Measurements from ENCODE around the gene USP37. TPM values are rescaled to one million over a fixed set of nuclear protein-coding genes. Genes with fewer than 3 reads are reported as not detected.

The USP37 gene
- total and polyA plus RNA-seq, 2 of the 13 experiments (the other 11 are each of a cell fraction or from before 2014, with no cell fraction given), result 6.5 to 30.6 TPM

GRCh38 chr2:218418717-218419458 is 149.3 kb downstream of the USP37 start, which contains the start of gene VIL1 (continued):
- TF ChIP-seq ZNF407 (CRISPR knock-in tag; IDR thresholded peaks at IDR 0.05; ENCODE audit: not compliant biosample characterization) (peak; percentile 56), MXI1 (IDR thresholded peaks at IDR 0.05; ENCODE audit: borderline replicate concordance, low read depth, low read length) (peak; percentile 26; the same call in 1 of the 3 replicates), NFIC (IDR thresholded peaks at IDR 0.05; ENCODE audit: low read length) (no peak), POLR2AphosphoS5 (IDR thresholded peaks at IDR 0.05; ENCODE audit: low read depth, low read length) (peak; percentile 98), HNF4G (IDR thresholded peaks at IDR 0.05; ENCODE audit: borderline replicate concordance, low read depth, low read length) (peak; percentile 100), HNF4G (CRISPR knock-in tag; IDR thresholded peaks at IDR 0.05; ENCODE audit: borderline replicate concordance, low read depth) (peak; percentile 99), NFKBIZ (CRISPR knock-in tag; IDR thresholded peaks at IDR 0.05) (peak; percentile 25; the same call in 1 of the 2 replicates), ZNF331 (CRISPR knock-in tag; IDR thresholded peaks at IDR 0.05) (peak; percentile 92), ZSCAN30 (CRISPR knock-in tag; IDR thresholded peaks at IDR 0.05) (0 out of 2 replicates have a peak, but pooled peaks have one; percentile 28), TERF1 (CRISPR knock-in tag; IDR thresholded peaks at IDR 0.05) (0 out of 2 replicates have a peak, but pooled peaks have one; percentile 39), ZNF788 (CRISPR knock-in tag; IDR thresholded peaks at IDR 0.05; ENCODE audit: borderline replicate concordance) (peak; percentile 57; the same call in 1 of the 2 replicates), MED8 (CRISPR knock-in tag; IDR thresholded peaks at IDR 0.05; ENCODE audit: insufficient replicate concordance) (peak; percentile 89), SNAI1 (CRISPR knock-in tag; IDR thresholded peaks at IDR 0.05; ENCODE audit: borderline replicate concordance) (peak; percentile 87; the same call in 1 of the 2 replicates), ZNF644 (CRISPR knock-in tag; IDR thresholded peaks at IDR 0.05; ENCODE audit: low read depth) (peak; percentile 71; the same call in 1 of the 2 replicates), NR2F6 (IDR thresholded peaks at IDR 0.05) (peak; percentile 84), NR2F6 (CRISPR knock-in tag; IDR thresholded peaks at IDR 0.05) (peak; percentile 80), ZSCAN29 (CRISPR knock-in tag; conservative IDR thresholded peaks at IDR 0.05) (no peak), RBM39 (IDR thresholded peaks at IDR 0.05; ENCODE audit: low read depth, low read length, poor library complexity, severe bottlenecking) (peak; percentile 39), ATF5 (CRISPR knock-in tag; IDR thresholded peaks at IDR 0.05; ENCODE audit: low read depth) (no peak)

All from HepG2 (cell line).